Measurements from ENCODE around the gene ADAM23.

The ADAM23 gene

DNA sequence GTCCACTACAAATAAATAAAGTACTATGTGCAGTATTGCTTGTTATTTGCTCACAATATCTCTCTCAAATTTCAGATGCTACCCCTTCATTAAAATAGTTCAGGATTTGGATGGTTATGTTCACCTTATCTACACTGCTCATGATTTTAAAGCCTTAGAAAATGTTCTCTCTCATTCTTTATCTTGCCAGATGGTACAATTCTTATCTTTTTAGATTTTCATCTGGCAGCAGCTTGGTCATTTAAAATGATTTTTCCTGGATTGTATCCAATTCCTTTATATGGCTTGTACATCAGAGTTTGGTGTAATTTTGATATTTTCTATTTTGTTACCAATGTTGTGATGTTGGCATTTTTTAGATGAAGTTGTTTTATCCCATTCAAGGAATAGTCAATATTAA lies 10.1 kb upstream of the ADAM23 start:
- no peak overlapping the region for H3K27ac ChIP-seq
- TF ChIP-seq CTCF (IDR thresholded peaks at IDR 0.05) = no peak
- H3K4me3 ChIP-seq (ENCODE audit: low read depth in 1 of 2, low read length in 1 of 2) = no peak overlapping the region
- H3K27me3 ChIP-seq = peaks cover 32% of the 10 kb centered on the region
- H3K9me3 ChIP-seq = no peaks in the 10 kb centered on the region
- no peaks in the 10 kb centered on the region for H3K36me3 ChIP-seq
- no peaks in the 10 kb centered on the region for H3K4me1 ChIP-seq (ENCODE audit: control insufficient read depth in 1 of 2, insufficient read depth in 1 of 2, low read depth in 1 of 2, low read length in 1 of 2)

GRCh38 chr2:206433686-206434085 lies 9.6 kb upstream of the ADAM23 start:
- Histone ChIP-seq H3K36me3 (no peaks in the 10 kb centered on the region), H3K9me3 (no peaks in the 10 kb centered on the region), H3K27me3 (peaks cover 37% of the 10 kb centered on the region), H3K4me3 (ENCODE audit: low read depth in 1 of 2, low read length in 1 of 2) (no peak overlapping the region), H3K27ac (no peak overlapping the region), H3K4me1 (ENCODE audit: control insufficient read depth in 1 of 2, insufficient read depth in 1 of 2, low read depth in 1 of 2, low read length in 1 of 2) (no peaks in the 10 kb centered on the region)
- TF ChIP-seq CTCF (IDR thresholded peaks at IDR 0.05) = no peak

DNA sequence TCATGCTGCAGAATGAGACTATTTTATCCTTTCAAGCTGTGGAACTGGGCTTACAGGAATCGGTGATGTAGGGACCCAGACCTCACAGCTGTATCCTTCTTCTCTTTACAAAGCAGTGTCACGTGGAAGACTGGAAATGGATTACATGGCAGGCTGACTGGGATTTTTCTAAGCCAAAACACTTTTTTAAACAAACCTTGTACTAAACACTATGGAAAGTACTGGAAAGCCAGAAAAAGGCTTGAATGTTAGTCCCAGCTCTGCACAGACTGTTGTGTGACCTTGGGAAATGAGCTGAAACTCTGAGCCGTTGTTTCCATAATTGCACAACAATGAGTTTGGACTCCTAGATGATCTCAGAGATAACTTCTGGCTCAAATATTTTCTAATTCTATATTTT lies 7.6 kb upstream of the ADAM23 start:
- H3K4me1 ChIP-seq (ENCODE audit: control insufficient read depth in 1 of 2, insufficient read depth in 1 of 2, low read depth in 1 of 2, low read length in 1 of 2) = no peaks in the 10 kb centered on the region
- no peaks in the 10 kb centered on the region for H3K9me3 ChIP-seq
- H3K4me3 ChIP-seq (ENCODE audit: low read depth in 1 of 2, low read length in 1 of 2) = no peak overlapping the region
- H3K27me3 ChIP-seq = peaks cover 56% of the 10 kb centered on the region
- H3K27ac ChIP-seq = no peak overlapping the region
- TF ChIP-seq CTCF (IDR thresholded peaks at IDR 0.05) = no peak
- H3K36me3 ChIP-seq = no peaks in the 10 kb centered on the region

GRCh38 chr2:206438196-206438724 lies 5.1 kb upstream of the ADAM23 start:
- Histone ChIP-seq H3K36me3 (no peaks in the 10 kb centered on the region), H3K4me3 (ENCODE audit: low read depth in 1 of 2, low read length in 1 of 2) (no peak overlapping the region), H3K4me1 (ENCODE audit: control insufficient read depth in 1 of 2, insufficient read depth in 1 of 2, low read depth in 1 of 2, low read length in 1 of 2) (peaks cover 14% of the 10 kb centered on the region in 2 experiments), H3K27ac (no peak overlapping the region), H3K27me3 (peaks cover 81% of the 10 kb centered on the region), H3K9me3 (no peaks in the 10 kb centered on the region)
- TF ChIP-seq CTCF (IDR thresholded peaks at IDR 0.05) = no peak

DNA sequence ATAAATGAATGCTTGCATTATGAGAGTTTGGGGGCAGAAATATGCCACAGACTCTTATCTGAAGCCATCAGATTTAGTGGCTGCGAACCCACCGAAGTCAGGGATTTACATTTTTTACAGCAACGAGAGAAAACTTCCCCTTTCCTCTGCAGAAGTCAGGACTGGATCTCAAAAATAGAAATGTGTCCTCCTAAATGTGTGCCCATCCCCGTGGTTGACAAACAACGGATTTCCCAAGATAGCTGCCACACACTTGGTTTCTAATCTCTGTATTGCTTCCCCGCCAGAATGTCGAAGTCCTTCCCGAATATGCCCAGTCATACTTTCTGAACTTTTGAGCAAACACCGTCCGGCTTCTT lies 879 bp upstream of the ADAM23 start:
- no peak overlapping the region for H3K27ac ChIP-seq
- peaks cover 18% of the 10 kb centered on the region in 2 experiments for H3K4me1 ChIP-seq (ENCODE audit: control insufficient read depth in 1 of 2, insufficient read depth in 1 of 2, low read depth in 1 of 2, low read length in 1 of 2)
- H3K36me3 ChIP-seq = no peaks in the 10 kb centered on the region
- peak overlapping the region; percentile 4 to 45 for H3K4me3 ChIP-seq (ENCODE audit: low read depth in 1 of 2, low read length in 1 of 2)
- H3K9me3 ChIP-seq = no peaks in the 10 kb centered on the region
- H3K27me3 ChIP-seq = peaks cover 98% of the 10 kb centered on the region
- no peak for TF ChIP-seq CTCF (IDR thresholded peaks at IDR 0.05)

All from neutrophil (primary cell).